H1 (cell line): ENCODE data around the gene PSMD6. TPM values are rescaled to one million over a fixed set of nuclear protein-coding genes. Genes with fewer than 3 reads are reported as not detected.

Experiments used
- BACH1 ChIP-seq: IDR thresholded peaks from 2 replicates; pipeline ENCODE4 v1.6.1; 2012; ENCODE audit warnings: low read length, improper control_type of control experiment
- CREB1 ChIP-seq: IDR thresholded peaks from 2 replicates; pipeline ENCODE4 v1.6.1; 2012; ENCODE audit warnings: inconsistent platforms
- FOSL1 ChIP-seq: IDR thresholded peaks from 2 replicates; pipeline ENCODE4 v1.6.1; 2011; ENCODE audit warnings: mild to moderate bottlenecking, low read depth, low read length, moderate library complexity; ENCODE audit not compliant: insufficient read depth
- polyA plus RNA-seq, 7 experiments: library from polyadenylated mRNA; depleted of rRNA in 3 of 7; stranded (reverse) in 5 of 7; unstranded in 2 of 7; fragments of >200 nt in 5 of 7; fragments of 200-250 nt in 2 of 7; gene quantifications; 1 replicate in 5 of 7; 2 replicates in 1 of 7; 4 replicates in 1 of 7; pipeline versions ENCODE4 v1.2.1 to v1.2.3, GENCODE V29; 2011 to 2013; ENCODE audit warnings: missing spikeins in 2 of 7, mixed read lengths in 2 of 7
- total RNA-seq: library from RNA; stranded (reverse); fragmentation: NEBNext Ultra II Directional; extraction: Animal tissue kit (Norgen Biotek cat#: 25700); gene quantifications from 2 replicates; pipeline ENCODE4 v1.2.1, GENCODE V29; 2021

The PSMD6 gene
- total and polyA plus RNA-seq, 2 of the 8 experiments (the other 6 are each of a cell fraction or from before 2014, with no cell fraction given), result 43.7 to 104 TPM

DNA sequence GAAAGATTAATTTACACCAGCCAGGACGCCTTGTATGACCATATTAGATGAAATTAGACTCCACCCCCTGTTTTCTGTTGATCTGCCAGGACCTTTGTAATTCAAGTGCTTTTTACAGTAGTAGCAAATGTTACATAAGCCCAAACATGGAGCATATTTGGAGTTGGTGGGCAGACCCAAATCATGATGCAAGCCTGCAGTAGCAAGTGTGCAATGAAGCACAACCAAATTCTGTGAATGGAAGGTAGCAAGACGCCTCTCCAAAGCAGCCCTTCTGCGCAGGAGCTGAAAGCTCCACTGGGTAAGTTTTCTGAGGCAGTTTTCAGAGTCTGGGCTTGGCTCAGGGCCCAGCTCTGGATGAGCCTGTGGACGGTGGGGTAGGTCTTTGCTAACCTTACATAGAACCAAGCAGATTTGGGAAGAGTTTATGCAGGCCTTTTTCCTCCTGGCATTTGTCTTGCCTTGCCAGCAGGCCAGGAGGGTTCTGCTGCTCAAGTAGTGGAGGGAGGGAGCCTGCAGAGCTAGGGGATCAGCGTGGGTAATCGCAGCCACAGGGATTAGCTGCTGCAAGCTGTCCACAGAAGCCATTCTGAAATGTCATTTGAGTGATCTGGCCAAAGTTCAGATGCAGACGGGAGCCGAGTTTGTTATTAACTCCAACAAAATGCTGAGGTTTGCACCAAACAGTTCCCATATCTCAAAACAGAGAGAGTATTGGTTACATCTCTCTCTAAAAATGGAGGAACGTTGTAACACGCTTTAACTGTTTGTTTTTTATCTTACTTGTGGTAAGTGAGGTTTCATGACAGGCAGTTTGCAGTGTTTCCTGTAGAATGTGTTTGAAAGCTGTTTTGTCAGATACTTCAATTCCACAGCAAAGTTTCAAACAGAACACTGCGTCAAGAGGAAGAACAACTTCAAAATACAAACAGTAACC is 55.4 kb downstream of the PSMD6 start (continued):
- TF ChIP-seq BACH1 (no peak), FOSL1 (no peak), CREB1 (no peak)
